Stimulated activated CD4-positive, alpha-beta T cell treated with anti-CD3 and anti-CD28 coated beads, Interleukin-4, amount 100 ng/mL, for 4 hours (primary cell): ENCODE data around the gene DAGLA.

Experiments
- DNase-seq, 2 experiments: peaks; one replicate each; pipeline ENCODE4 v3.0.0-alpha.2; 2020

The DAGLA gene

GRCh38 chr11:61782841-61783240 lies 102.7 kb downstream of the DAGLA start:
- no peak for DNase-seq

GRCh38 chr11:61783717-61784505 lies 103.7 kb downstream of the DAGLA start:
- no peak for DNase-seq

- DNase-seq, result no peak
Observed at GRCh38 chr11:61784506-61784805, 104.3 kb downstream of the DAGLA start.

GRCh38 chr11:61785837-61786402 lies 105.7 kb downstream of the DAGLA start:
- no peak for DNase-seq

GRCh38 chr11:61787928-61788491 lies 107.8 kb downstream of the DAGLA start:
- no peak for DNase-seq

- no peak for DNase-seq
Observed at GRCh38 chr11:61791737-61792309, 111.6 kb downstream of the DAGLA start.

GRCh38 chr11:61792310-61793082 lies 112.3 kb downstream of the DAGLA start, which contains the start of the genes FEN1 and TMEM258:
TSS of gene FEN1 (plus strand) at chr11:61792911. CDS start at chr11:61795362, 2,451 bp downstream.
TSS of gene TMEM258 (minus strand) at chr11:61792599. CDS start at chr11:61792558, 41 bp downstream.
- DNase-seq, result peak; percentile 80 to 82

- no peak for DNase-seq
Observed at GRCh38 chr11:61793083-61793828, 113.1 kb downstream of the DAGLA start.

- no peak for DNase-seq
Observed at GRCh38 chr11:61793829-61794204, 113.6 kb downstream of the DAGLA start.

GRCh38 chr11:61794579-61794978 lies 114.4 kb downstream of the DAGLA start:
- no peak for DNase-seq

- DNase-seq, result no peak
Observed at GRCh38 chr11:61795459-61795858, 115.3 kb downstream of the DAGLA start.

GRCh38 chr11:61795876-61796526 lies 115.8 kb downstream of the DAGLA start:
- no peak for DNase-seq
